GM12872 (cell line): ENCODE data around the gene CABP4.

ENCODE experiments used
- TF ChIP-seq, protein P1 (sequence below): IDR thresholded peaks from 3 replicates; pipeline ENCODE4 v1.5.1; 2011; ENCODE audit warnings: low read depth, mild to moderate bottlenecking, low read length, moderate library complexity; ENCODE audit not compliant: insufficient read depth

CABP4 gene

DNA sequence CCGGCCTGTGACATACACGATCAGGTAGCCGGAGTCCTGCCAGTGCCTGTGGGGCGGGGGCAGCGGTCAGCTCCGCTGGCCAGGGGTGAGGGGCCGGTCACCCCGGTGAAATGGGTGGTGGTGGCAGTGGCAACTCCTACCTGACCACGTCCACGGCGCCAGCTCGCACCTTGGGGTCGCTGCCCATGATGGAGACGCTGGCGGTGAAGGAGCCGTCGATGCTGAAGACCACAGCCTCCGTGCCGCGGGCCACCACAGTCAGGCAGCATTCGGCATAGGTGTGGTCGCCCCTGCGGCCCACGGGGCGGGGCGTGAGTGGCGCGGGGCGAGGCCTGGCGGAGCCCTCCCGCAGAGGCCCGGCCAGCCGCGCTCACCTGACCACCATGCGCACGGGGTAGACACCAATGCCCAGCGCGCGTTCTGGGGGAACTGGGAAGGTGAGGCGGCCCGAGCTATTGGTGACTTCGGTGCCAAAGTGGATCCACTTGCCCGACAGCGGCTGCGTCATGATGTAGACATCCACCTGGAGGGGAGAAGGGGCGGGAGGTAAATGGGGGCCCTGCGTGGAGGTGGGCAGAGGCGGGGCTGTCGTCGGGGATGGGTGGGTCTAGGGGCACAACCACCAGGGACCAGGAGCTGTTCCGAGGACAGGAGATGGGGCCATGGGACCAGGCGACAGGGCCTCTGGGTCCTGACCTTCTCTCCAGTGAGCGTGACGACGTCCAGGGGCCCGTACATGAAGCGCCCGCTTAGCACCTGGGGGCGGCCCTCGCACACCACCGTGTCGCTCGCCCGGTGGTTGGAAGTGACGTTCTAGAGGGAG, 38.6 kb downstream of the CABP4 start:
- TF ChIP-seq, protein P1, sequence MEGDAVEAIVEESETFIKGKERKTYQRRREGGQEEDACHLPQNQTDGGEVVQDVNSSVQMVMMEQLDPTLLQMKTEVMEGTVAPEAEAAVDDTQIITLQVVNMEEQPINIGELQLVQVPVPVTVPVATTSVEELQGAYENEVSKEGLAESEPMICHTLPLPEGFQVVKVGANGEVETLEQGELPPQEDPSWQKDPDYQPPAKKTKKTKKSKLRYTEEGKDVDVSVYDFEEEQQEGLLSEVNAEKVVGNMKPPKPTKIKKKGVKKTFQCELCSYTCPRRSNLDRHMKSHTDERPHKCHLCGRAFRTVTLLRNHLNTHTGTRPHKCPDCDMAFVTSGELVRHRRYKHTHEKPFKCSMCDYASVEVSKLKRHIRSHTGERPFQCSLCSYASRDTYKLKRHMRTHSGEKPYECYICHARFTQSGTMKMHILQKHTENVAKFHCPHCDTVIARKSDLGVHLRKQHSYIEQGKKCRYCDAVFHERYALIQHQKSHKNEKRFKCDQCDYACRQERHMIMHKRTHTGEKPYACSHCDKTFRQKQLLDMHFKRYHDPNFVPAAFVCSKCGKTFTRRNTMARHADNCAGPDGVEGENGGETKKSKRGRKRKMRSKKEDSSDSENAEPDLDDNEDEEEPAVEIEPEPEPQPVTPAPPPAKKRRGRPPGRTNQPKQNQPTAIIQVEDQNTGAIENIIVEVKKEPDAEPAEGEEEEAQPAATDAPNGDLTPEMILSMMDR = no peak

DNA sequence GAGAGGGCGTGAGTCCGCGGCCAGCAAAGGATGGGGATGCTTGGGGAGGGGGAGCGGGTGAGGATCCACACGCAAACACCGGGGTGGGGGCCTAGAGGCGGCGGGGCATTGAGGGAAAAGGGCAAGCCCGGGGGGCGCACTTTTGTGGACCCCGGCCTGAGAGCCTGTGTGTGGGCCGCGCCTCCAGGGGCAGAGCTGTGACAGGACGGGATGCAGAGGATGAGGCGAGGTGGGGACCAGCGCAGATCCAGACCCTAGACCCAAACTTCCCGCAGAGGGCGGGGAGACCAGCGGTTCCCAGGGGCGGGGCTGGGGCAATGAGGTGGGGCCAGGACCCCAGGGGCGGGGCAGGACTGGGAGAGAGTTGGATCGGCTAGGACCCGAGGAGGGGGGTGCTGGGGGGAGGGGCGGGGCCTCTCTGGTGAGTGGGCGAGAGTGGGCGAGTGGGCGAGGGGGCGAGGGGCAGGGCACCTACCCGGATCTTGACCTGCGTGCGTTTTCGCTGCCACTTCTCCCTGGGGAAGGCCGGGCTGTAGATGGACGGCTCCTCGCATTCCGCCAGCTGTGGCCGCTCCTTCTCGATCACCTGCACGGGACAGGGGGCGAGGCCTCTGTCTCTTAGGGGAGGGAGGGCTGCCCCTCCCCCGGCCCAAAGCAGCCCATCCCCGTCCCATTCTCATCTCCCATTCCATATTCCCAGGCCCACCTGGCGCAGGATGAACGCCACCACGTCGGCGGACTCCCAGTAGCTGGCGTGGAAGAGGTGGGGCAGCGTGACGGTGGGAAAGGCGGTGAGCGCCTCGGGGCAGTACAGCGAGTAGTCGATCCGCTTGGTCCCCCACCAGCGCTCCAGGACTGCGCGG, 39.4 kb downstream of the CABP4 start:
- TF ChIP-seq, protein P1 = no peak

DNA sequence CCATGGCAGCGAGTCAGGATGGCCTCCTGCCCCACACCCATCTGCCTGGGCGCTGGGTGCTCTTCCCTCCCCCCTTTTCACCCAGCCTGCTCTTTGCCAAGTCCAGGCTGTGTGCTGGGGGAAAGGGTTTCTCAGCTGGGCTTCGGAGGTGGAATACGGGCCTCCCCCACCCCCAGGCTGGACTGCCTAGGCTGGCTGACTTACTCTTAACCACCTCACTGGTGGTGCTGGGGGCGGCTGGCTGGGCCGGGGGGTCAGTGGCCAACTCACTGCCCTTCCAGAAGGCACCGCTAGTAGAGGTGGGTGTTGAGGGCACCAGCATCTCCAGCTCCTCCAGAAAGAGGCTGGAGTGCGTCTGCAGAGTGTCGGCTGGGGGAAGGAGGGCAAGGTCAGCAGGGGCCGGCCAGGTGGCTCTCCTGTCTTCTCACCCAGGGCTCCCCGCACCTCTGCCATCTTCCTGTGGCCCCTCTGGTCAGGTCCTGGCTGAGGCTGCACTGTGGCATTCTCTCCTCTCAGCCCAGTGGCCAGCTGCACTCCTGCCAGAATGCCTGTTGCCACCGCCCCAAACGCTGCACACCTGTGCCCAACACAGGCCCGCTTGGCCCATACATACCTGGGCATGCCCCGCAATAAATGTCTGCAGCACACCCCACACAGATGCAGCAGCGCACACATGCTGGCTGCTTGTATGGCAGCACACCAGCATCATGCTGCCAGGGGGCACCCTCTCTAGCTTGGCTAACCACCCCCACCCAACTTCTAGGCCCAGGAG, 40.3 kb downstream of the CABP4 start:
- TF ChIP-seq, protein P1 = no peak

DNA sequence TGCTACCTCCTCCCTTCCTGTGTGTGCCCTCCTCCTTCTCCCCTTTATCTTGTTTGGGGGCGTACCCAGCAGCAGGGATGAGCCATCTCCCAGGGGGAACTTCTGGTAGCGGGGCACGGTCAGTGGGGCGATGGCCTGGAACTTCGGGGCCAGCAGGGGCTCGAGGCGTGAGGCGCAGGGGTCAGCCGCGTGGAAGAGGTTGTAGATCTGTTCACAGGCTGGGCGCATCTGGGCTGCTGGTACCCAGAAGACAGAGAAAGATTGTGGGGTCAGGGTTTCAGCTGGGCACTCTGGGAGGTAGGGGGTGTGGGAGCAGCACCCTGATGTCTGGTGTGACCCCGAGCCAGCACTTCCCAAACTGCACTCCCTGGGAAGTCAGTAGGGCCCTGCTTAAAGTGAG, 41.0 kb downstream of the CABP4 start:
- TF ChIP-seq, protein P1 = no peak

DNA sequence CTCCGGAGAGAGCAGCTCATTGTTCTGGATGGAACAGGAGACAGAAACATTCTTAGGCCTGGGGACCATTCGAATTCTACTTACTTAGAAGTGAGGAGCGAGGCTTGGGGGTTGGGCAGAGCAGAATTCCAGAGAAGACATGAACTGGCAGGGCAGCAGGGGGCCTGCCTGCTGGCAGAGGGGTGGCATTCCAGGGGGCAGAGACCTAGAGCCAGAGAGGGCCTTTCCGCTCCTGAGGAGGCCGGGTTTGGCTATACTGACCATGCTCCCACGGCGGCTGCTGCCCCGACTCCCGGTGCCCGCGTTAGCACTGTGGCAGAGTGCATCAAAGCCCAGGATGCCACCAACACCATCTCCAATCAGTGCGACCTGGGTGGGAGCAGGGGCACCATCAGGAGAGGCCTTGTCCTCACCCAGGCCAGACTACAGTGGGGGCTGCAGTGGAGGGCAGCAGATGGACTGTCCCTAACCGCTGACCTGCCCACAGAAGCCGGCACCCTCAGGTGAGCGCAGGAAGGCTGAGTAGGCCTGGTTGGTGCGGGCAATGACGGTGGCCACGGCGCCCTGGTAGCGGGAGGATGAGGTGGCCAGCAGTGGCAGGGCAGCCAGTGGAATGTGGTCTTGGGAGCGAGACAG, 42.6 kb downstream of the CABP4 start:
- TF ChIP-seq, protein P1 = no peak

DNA sequence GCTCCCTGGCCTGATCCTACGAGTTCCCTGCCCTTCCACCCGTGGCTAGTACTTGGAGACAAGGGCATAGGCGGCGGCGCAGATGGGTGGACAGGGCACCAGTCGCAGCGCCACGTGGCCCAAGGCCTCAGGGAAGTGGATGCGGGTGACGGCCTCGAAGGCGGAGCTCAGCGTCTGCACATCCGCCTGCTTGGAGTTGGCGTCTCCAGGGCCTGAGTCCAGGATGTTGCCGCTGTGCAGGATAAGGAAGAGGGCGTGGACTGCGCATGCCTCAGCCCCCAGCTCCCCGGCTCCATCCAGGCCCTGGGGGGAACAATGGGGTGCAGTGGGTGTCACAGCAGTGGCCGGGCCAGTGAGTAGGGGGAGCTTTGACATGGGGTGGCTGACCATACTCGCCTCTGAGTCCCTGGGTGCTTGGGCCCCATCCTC, 43.4 kb downstream of the CABP4 start:
- TF ChIP-seq, protein P1 = no peak
